Psoas muscle (tissue), 8 donors: Measurements from ENCODE around the gene PLEKHN1. TPM values are rescaled to one million over a fixed set of nuclear protein-coding genes. Genes with fewer than 3 reads are reported as not detected.

Experiments
- ATAC-seq, 4 donors: fragments of 200-7000 bp; cut with Tn5 transposase; one replicate each; pipeline ENCODE4 v1.9.1; 2020; ENCODE audit warnings: moderate library complexity in 3 of 4, mild to moderate bottlenecking in 2 of 4
- DNase-seq, 2 donors: peaks; one replicate each; pipeline ENCODE4 v3.0.0-alpha.2; 2020
- H3K27ac ChIP-seq: fragments of 200-600 bp; one replicate; pipeline ENCODE4 v1.8.0; 2022
- H3K27me3 ChIP-seq, 3 donors: fragments of 200-600 bp in 1 of 3; one replicate each; pipeline versions ENCODE4 v1.6.1 to v1.8.0; 2013 to 2022; ENCODE audit warnings: low read length in 2 of 3, mild to moderate bottlenecking in 2 of 3, moderate library complexity in 1 of 3; ENCODE audit not compliant: insufficient read depth in 3 of 3
- H3K36me3 ChIP-seq, 2 donors: fragments of 200-600 bp in 1 of 2; one replicate each; pipeline versions ENCODE4 v1.6.1 to v1.8.0; 2013 to 2022; ENCODE audit warnings: low read depth in 1 of 2, mild to moderate bottlenecking in 1 of 2, moderate library complexity in 1 of 2; ENCODE audit not compliant: insufficient read depth in 1 of 2
- H3K4me1 ChIP-seq: fragments of 200-600 bp; one replicate; pipeline ENCODE4 v1.8.0; 2022
- H3K4me3 ChIP-seq: fragments of 200-600 bp; one replicate; pipeline ENCODE4 v1.8.0; 2022; ENCODE audit warnings: mild to moderate bottlenecking
- H3K9me3 ChIP-seq: fragments of 200-600 bp; one replicate; pipeline ENCODE4 v1.8.0; 2022
- CTCF ChIP-seq: fragments of 200-600 bp; IDR thresholded peaks from one replicate; pipeline ENCODE4 v1.8.0; 2022; ENCODE audit warnings: antibody characterized with exemption
- WGBS, 3 donors: extraction: QIAGEN DNeasy Blood & Tissue Kit; methylation state at CpG; one replicate each; pipeline versions ENCODE4 v1.1.6 to v1.1.7; 2013; 5-methylcytosine and 5-hydroxymethylcytosine counted together
- intact Hi-C, 2 donors: fragments of 100-400 bp; cut with DNase I; formaldehyde crosslinking; loops; one replicate each; pipeline versions ENCODE4 v1.11.0 to v1.14.2; 2022
- polyA plus RNA-seq, 3 donors: library from polyadenylated mRNA; stranded (reverse); fragments of 200-250 nt; gene quantifications; one replicate each; pipeline ENCODE4 v1.2.3, GENCODE V29; 2013
- total RNA-seq, 4 donors: library from RNA; stranded (reverse); fragmentation: NEBNext Ultra II Directional in 2 of 4; extraction: Animal tissue kit (Norgen Biotek cat#: 25700) in 2 of 4; gene quantifications; one replicate each; pipeline versions ENCODE4 v1.2.1 to v1.2.4, GENCODE V29; 2021 to 2023
- donor health status: healthy with polysubstance abuse.
- donor health status: DM: no; HTN: no; CAD: no; lungs with moderate emphysema.
- donor health status: Bipolar disorder and iron deficiency.
- donor health status: healthy.
- donor health status: DM: yes; HTN: yes; CAD: no.
- donor health status: DM: no; HTN: no; CAD: no.
- donor health status: DM: no; HTN: no; CAD: no.
- donor health status: DM: yes; HTN: yes; CAD: no.

The PLEKHN1 gene
- total and polyA plus RNA-seq, 7 donors, result 0.03 TPM; not detected in 6

GRCh38 chr1:932776-933602 lies 33.3 kb upstream of the PLEKHN1 start:
- no peak for TF ChIP-seq CTCF
- no peaks in the 10 kb centered on the region for H3K36me3 ChIP-seq
- H3K9me3 ChIP-seq, result no peaks in the 10 kb centered on the region
- peaks cover 8% of the 10 kb centered on the region for H3K4me1 ChIP-seq
- intact Hi-C loops, result no loop called here
- H3K4me3 ChIP-seq, result no peak overlapping the region
- ATAC-seq, result no peak
- DNase-seq, result no peak
- WGBS, 3 donors, result 58 to 65% (median 61%) methylated on average over 20 to 25 of the region's 25 CpGs
- H3K27ac ChIP-seq, result no peak overlapping the region
- H3K27me3 ChIP-seq, result peaks cover 0 to 82% (median 10%) of the 10 kb centered on the region in 3 donors

GRCh38 chr1:933603-933940 lies 32.7 kb upstream of the PLEKHN1 start:
- peaks cover 0 to 84% (median 10%) of the 10 kb centered on the region in 3 donors for H3K27me3 ChIP-seq
- intact Hi-C loops, result no loop called here
- DNase-seq, result no peak
- H3K4me1 ChIP-seq, result peaks cover 8% of the 10 kb centered on the region
- H3K9me3 ChIP-seq, result no peaks in the 10 kb centered on the region
- no peak for ATAC-seq
- H3K27ac ChIP-seq, result no peak overlapping the region
- no peak for TF ChIP-seq CTCF
- H3K36me3 ChIP-seq, result no peaks in the 10 kb centered on the region
- no peak overlapping the region for H3K4me3 ChIP-seq
- WGBS, 3 donors, result 10 to 24% (median 15%) methylated on average over 10 of the region's 10 CpGs

- H3K27ac ChIP-seq, result no peak overlapping the region
- no peaks in the 10 kb centered on the region for H3K9me3 ChIP-seq
- H3K36me3 ChIP-seq, result no peaks in the 10 kb centered on the region
- DNase-seq, result no peak
- no peak for ATAC-seq
- intact Hi-C loops, result no loop called here
- WGBS, 3 donors, result 7% methylated on average over 36 to 37 of the region's 37 CpGs
- H3K27me3 ChIP-seq, result peaks cover 0 to 85% (median 15%) of the 10 kb centered on the region in 3 donors
- H3K4me3 ChIP-seq, result no peak overlapping the region
- TF ChIP-seq CTCF, result no peak
- H3K4me1 ChIP-seq, result peaks cover 13% of the 10 kb centered on the region
Measured at GRCh38 chr1:934991-935750, 31.1 kb upstream of the PLEKHN1 start.

GRCh38 chr1:935751-936231 lies 30.5 kb upstream of the PLEKHN1 start:
- Histone ChIP-seq H3K4me3 (no peak overlapping the region), H3K27ac (no peak overlapping the region), H3K9me3 (no peaks in the 10 kb centered on the region), H3K4me1 (peaks cover 18% of the 10 kb centered on the region), H3K27me3 (peaks cover 0 to 83% (median 19%) of the 10 kb centered on the region in 3 donors), H3K36me3 (no peaks in the 10 kb centered on the region)
- ATAC-seq (no peak), DNase-seq (no peak)
- intact Hi-C loops, result no loop called here
- no peak for TF ChIP-seq CTCF
- 4 to 8% (median 6%) methylated on average over 25 to 30 of the region's 30 CpGs for whole genome bisulfite sequencing, 3 donors
